Smooth muscle cell (in vitro differentiated cells): ENCODE measurements around the gene ATP13A1. TPM values are rescaled to one million over a fixed set of nuclear protein-coding genes. Genes with fewer than 3 reads are reported as not detected.

Source experiments
- DNase-seq: peaks from one replicate; lab custom pipeline; 2025; ENCODE audit not compliant: unreplicated experiment; lab: John Stamatoyannopoulos, UW
- H2AFZ ChIP-seq: fragments of 200-600 bp; sonication (generic); 2 replicates; pipeline ENCODE4 v1.6.0; 2016; ENCODE audit warnings: antibody characterized with exemption, low read depth, mild to moderate bottlenecking
- H3F3A ChIP-seq: fragments of 200-600 bp; sonication (generic); 2 replicates; pipeline ENCODE4 v1.6.0; 2017; ENCODE audit warnings: antibody characterized with exemption, low read depth
- H3K27ac ChIP-seq: fragments of 200-600 bp; sonication (generic); 2 replicates; pipeline ENCODE4 v1.5.1; 2016; ENCODE audit warnings: low read depth, mild to moderate bottlenecking
- H3K27me3 ChIP-seq: fragments of 200-600 bp; sonication (generic); 2 replicates; pipeline ENCODE4 v1.6.1; 2016; ENCODE audit warnings: low read depth, mild to moderate bottlenecking
- H3K36me3 ChIP-seq: fragments of 200-600 bp; sonication (generic); 2 replicates; pipeline ENCODE4 v1.5.1; 2016; ENCODE audit warnings: low read depth
- H3K4me1 ChIP-seq: fragments of 200-600 bp; sonication (generic); 2 replicates; pipeline ENCODE4 v1.5.1; 2016; ENCODE audit warnings: low read depth
- H3K4me2 ChIP-seq: fragments of 200-600 bp; sonication (generic); 2 replicates; pipeline ENCODE4 v1.6.0; 2016; ENCODE audit warnings: mild to moderate bottlenecking
- H3K4me3 ChIP-seq: fragments of 200-600 bp; sonication (generic); 2 replicates; pipeline ENCODE4 v1.5.1; 2016; ENCODE audit warnings: mild to moderate bottlenecking
- H3K79me2 ChIP-seq: fragments of 200-600 bp; sonication (generic); 2 replicates; pipeline ENCODE4 v1.6.0; 2016; ENCODE audit warnings: low read depth, mild to moderate bottlenecking
- H3K9ac ChIP-seq: fragments of 200-600 bp; sonication (generic); 2 replicates; pipeline ENCODE4 v1.6.0; 2016; ENCODE audit warnings: low read depth
- H3K9me3 ChIP-seq: fragments of 200-600 bp; sonication (generic); replicated peaks from 2 replicates; pipeline ENCODE4 v1.5.1; 2016; ENCODE audit warnings: low read depth
- H4K20me1 ChIP-seq: fragments of 200-600 bp; sonication (generic); 2 replicates; pipeline ENCODE4 v1.6.0; 2016; ENCODE audit warnings: low read depth
- CTCF ChIP-seq: fragments of 200-600 bp; sonication (generic); IDR thresholded peaks from 2 replicates; pipeline ENCODE4 v1.5.1; 2017; ENCODE audit warnings: borderline replicate concordance, mild to moderate bottlenecking, antibody characterized with exemption; ENCODE audit not compliant: insufficient read depth, poor library complexity, severe bottlenecking
- WGBS: methylation state at CpG from one replicate; pipeline ENCODE4 v1.1.7; 2016; ENCODE audit warnings: low lambda C conversion rate; 5-methylcytosine and 5-hydroxymethylcytosine counted together
- polyA plus RNA-seq: library from polyadenylated mRNA; unstranded; fragments of >200 nt; fragmentation: Nextera tagmentation; extraction: Ambion mirVana; gene quantifications from 2 replicates; pipeline ENCODE4 v1.2.1, GENCODE V29; 2016
- total RNA-seq: library from RNA; depleted of rRNA; stranded (reverse); fragments of >200 nt; gene quantifications from 2 replicates; pipeline ENCODE4 v1.2.3, GENCODE V29; 2014

The ATP13A1 gene
- total and polyA plus RNA-seq, 2 experiments from 2014 or later: 48.1 to 51.4 TPM

GRCh38 chr19:19674315-19674714, 10.8 kb upstream of the ATP13A1 start:
- H3K79me2 ChIP-seq: peaks cover 13% of the 10 kb centered on the region
- no peak for TF ChIP-seq CTCF
- peaks cover 7% of the 10 kb centered on the region for H3K9me3 ChIP-seq
- no peak overlapping the region for H2AFZ ChIP-seq
- DNase-seq: no peak
- H3K4me1 ChIP-seq: peaks cover 7% of the 10 kb centered on the region
- H3K4me2 ChIP-seq: no peak overlapping the region
- no peaks in the 10 kb centered on the region for H4K20me1 ChIP-seq
- H3K4me3 ChIP-seq: no peak overlapping the region
- no peak overlapping the region for H3K27ac ChIP-seq
- H3K9ac ChIP-seq: no peak overlapping the region
- no peaks in the 10 kb centered on the region for H3F3A ChIP-seq
- H3K27me3 ChIP-seq: no peaks in the 10 kb centered on the region
- peaks cover 14% of the 10 kb centered on the region for H3K36me3 ChIP-seq
- WGBS: 100% methylated on average over 6 of the region's 6 CpGs

- Histone ChIP-seq H3K27ac (no peak overlapping the region), H3K27me3 (no peaks in the 10 kb centered on the region), H3K9ac (no peak overlapping the region), H3K4me2 (no peak overlapping the region), H3K36me3 (peaks cover 6% of the 10 kb centered on the region), H3K4me3 (no peak overlapping the region), H3K4me1 (peaks cover 9% of the 10 kb centered on the region), H3K9me3 (no peaks in the 10 kb centered on the region), H3F3A (no peaks in the 10 kb centered on the region), H3K79me2 (peaks cover 16% of the 10 kb centered on the region), H2AFZ (no peak overlapping the region), H4K20me1 (no peaks in the 10 kb centered on the region)
- TF ChIP-seq CTCF: no peak
- no peak for DNase-seq
- WGBS: 88% methylated on average over 3 of the region's 3 CpGs
Observed at GRCh38 chr19:19672816-19673215, 9.3 kb upstream of the ATP13A1 start.

- Histone ChIP-seq H2AFZ (no peak overlapping the region), H3K27ac (no peak overlapping the region), H3K4me2 (peak overlapping the region; percentile 95), H3K27me3 (no peaks in the 10 kb centered on the region), H3K9me3 (no peaks in the 10 kb centered on the region), H3K4me1 (peaks cover 9% of the 10 kb centered on the region), H3K36me3 (no peaks in the 10 kb centered on the region), H3K4me3 (peak overlapping the region; percentile 83), H3F3A (no peaks in the 10 kb centered on the region), H4K20me1 (no peaks in the 10 kb centered on the region), H3K79me2 (peaks cover 16% of the 10 kb centered on the region), H3K9ac (no peak overlapping the region)
- 57% methylated on average over 10 of the region's 10 CpGs for WGBS
- DNase-seq: no peak
- no peak for TF ChIP-seq CTCF
Observed at GRCh38 chr19:19670070-19670551, 6.6 kb upstream of the ATP13A1 start.
